ENCODE data around the gene SLC2A6.

GRCh38 chr9:133427658-133428348 lies 51.1 kb downstream of the SLC2A6 start:
- no peak for TF ChIP-seq POLR2A (IDR thresholded peaks at IDR 0.05)
- TF ChIP-seq, protein P1, sequence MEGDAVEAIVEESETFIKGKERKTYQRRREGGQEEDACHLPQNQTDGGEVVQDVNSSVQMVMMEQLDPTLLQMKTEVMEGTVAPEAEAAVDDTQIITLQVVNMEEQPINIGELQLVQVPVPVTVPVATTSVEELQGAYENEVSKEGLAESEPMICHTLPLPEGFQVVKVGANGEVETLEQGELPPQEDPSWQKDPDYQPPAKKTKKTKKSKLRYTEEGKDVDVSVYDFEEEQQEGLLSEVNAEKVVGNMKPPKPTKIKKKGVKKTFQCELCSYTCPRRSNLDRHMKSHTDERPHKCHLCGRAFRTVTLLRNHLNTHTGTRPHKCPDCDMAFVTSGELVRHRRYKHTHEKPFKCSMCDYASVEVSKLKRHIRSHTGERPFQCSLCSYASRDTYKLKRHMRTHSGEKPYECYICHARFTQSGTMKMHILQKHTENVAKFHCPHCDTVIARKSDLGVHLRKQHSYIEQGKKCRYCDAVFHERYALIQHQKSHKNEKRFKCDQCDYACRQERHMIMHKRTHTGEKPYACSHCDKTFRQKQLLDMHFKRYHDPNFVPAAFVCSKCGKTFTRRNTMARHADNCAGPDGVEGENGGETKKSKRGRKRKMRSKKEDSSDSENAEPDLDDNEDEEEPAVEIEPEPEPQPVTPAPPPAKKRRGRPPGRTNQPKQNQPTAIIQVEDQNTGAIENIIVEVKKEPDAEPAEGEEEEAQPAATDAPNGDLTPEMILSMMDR (IDR thresholded peaks at IDR 0.05): no peak
- TF ChIP-seq POLR2AphosphoS5 (IDR thresholded peaks at IDR 0.05): no peak
- no peak for TF ChIP-seq EP300 (IDR thresholded peaks at IDR 0.05)
